IPS-18c (cell line): ENCODE results near the gene BMPR1B.

Experiments used
- H3K4me3 ChIP-seq: 2 replicates; pipeline ENCODE4 v1.7.0; 2013; ENCODE audit warnings: low read depth, mild to moderate bottlenecking, low read length, moderate library complexity; ENCODE audit not compliant: insufficient read depth
- H3K9me3 ChIP-seq: one replicate; pipeline ENCODE4 v1.6.1; 2013; ENCODE audit warnings: mild to moderate bottlenecking, low read length, moderate library complexity; ENCODE audit not compliant: control insufficient read depth, insufficient read depth

Gene BMPR1B

GRCh38 chr4:95183656-95184408 lies 426.1 kb downstream of the BMPR1B start:
- Histone ChIP-seq H3K9me3 (no peaks in the 10 kb centered on the region), H3K4me3 (no peak overlapping the region)

GRCh38 chr4:95186666-95187065 lies 428.9 kb downstream of the BMPR1B start:
- no peak overlapping the region for H3K4me3 ChIP-seq

DNA sequence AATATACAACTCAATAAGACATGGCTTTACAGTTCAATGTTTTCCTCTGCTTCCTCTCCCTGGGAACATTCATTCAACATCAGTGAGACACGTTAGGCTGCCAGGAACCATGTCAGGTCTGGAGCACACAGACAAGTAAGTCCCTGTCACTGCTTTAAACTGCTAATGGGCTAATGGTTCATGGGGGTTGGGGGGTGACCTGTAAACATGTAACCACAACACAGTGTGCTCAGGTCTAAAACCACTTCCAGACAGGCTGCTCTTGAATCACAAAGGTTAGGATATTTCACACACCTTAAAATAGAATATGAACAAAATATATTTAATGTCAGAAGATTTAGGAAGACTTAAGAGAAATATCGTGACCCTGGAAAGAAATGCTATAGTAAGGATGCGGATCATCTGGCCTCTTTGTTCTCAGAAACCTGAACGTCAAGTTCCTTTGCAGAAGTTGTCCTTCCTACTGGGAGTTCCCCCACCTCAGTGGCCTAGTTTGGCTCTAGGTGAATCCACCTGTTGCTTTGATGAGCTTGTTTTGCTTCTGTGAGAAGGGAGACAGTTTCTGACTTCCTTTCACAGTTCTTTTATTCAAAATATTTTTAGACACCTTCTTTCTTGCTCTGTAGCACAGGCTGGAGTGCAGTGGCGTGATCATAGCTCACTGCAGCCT lies 431.1 kb downstream of the BMPR1B start:
- no peaks in the 10 kb centered on the region for H3K9me3 ChIP-seq
- H3K4me3 ChIP-seq, result no peak overlapping the region

More at GRCh38 chr4:95186666-95187065, 428.9 kb downstream of the BMPR1B start:
- no peaks in the 10 kb centered on the region for H3K9me3 ChIP-seq

DNA sequence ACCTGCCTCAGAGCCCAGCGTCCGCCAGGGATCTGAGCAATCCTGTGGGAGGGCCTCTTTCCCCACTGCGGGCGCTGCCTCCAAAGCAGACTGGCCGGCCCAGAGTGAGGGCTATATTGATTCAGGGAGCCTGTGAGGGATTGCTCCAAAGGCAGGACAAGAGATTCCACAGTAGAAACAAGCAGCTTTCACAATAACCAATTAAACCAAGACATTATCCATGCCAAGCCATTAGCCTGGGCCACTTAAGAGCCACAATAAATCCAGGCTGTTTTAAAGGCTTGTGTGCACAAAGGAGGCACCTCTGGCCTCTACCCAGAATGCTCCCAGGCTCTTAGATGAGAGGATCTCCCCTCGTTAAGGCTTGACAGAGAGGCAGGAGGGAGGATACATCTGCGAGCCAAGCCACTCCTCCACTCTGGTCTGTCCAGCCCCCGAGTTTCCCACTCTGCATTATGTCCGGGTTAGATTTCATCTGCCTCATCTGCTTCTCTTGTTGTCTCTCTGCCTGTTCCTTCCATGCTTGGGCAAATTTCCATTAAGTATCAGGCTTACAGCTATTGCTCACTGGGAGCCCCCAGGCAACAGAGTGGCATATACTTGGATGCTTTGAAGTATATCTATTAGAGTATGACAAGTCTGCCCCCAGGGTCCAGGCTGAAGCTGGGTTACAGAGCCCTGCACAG lies 433.1 kb downstream of the BMPR1B start:
- Histone ChIP-seq H3K4me3 (no peak overlapping the region), H3K9me3 (no peaks in the 10 kb centered on the region)

DNA sequence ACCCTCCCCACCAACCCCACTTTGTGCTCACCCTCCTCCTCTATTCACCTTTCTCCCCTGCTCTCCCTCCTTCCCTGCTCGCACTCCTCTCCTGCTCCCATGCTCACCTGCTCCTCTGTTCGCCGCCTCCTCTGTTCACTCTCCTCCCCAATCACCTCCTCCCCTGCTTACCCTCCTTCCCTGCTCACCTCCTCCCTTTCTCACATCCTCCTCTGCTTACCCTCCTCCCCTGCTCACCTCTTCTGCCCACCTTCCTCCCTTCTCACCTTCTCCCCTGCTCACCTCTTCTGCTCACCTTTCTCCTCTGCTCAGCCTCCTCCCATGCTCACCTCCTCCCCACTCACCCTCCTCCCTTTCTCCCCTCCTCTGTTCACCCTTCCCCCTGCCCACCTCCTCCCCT lies 433.8 kb downstream of the BMPR1B start:
- Histone ChIP-seq H3K9me3 (no peaks in the 10 kb centered on the region), H3K4me3 (no peak overlapping the region)

- H3K4me3 ChIP-seq, result no peak overlapping the region
- no peaks in the 10 kb centered on the region for H3K9me3 ChIP-seq
These were observed 435.9 kb downstream of the BMPR1B start for GRCh38 chr4:95193391-95194224.

DNA sequence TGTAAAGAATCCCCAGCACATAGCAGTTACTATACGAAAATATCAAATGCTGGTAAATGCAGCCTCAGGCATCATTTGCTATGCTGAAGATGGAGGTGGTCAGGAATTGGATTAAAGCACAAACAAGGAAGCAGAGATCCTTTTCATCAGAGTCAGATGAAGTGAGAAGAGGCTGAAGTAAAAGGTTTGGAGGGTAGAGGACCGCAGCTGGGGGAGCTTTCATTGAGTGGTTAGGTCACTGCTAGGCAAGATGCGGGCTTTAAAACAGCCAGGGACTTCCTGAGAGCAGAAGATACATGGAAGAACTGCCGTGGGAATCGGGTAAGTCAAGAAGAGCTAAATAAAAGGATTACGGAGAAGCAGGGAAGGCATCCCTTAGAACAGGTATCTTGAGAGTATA lies 439.6 kb downstream of the BMPR1B start:
- Histone ChIP-seq H3K4me3 (no peak overlapping the region), H3K9me3 (no peaks in the 10 kb centered on the region)

GRCh38 chr4:95198961-95199360 lies 441.2 kb downstream of the BMPR1B start:
- H3K4me3 ChIP-seq, result no peak overlapping the region
- no peaks in the 10 kb centered on the region for H3K9me3 ChIP-seq

DNA sequence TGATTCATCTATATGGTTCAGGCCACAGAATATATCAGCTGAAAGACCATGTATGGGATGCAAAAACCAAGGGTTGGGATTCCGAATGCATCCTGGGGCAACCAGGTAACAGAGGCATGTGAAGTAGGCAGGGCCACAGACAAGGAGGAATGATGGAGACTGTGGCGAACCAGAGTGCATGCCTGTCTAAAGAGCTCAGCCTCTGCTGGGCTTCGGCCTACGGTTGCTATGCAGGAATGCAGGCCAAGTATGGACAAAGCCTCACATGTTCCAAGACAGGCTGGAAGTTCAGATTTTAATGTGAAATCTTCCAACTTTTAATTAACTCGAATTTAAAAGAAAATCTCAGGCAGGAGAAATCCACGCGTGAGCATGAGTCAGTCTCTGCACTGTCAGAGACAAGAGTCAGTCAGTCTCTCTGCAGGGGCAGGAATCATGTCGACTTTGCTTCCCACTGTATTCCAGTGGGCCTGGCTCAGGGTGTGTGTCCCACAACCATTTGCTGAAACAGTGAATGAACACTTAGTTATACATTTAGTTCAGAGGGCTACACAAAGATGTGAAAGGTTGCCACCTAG lies 446.6 kb downstream of the BMPR1B start:
- no peaks in the 10 kb centered on the region for H3K9me3 ChIP-seq
- H3K4me3 ChIP-seq, result no peak overlapping the region

- Histone ChIP-seq H3K4me3 (no peak overlapping the region), H3K9me3 (no peaks in the 10 kb centered on the region)
These were observed 447.1 kb downstream of the BMPR1B start for GRCh38 chr4:95204873-95205272.
